HepG2 (cell line): ENCODE data around the gene ABHD17B. TPM values are rescaled to one million over a fixed set of nuclear protein-coding genes. Genes with fewer than 3 reads are reported as not detected.

Experiments used
- AGO1 ChIP-seq: fragments of 200-400 bp; formaldehyde crosslinking; IDR thresholded peaks from 2 replicates; pipeline ENCODE4 v1.6.1; 2017; ENCODE audit warnings: mild to moderate bottlenecking, low read depth, low read length, moderate library complexity; ENCODE audit not compliant: poor library complexity, severe bottlenecking
- ARID5B ChIP-seq: IDR thresholded peaks from 2 replicates; pipeline ENCODE4 v1.4.0; 2020; ENCODE audit warnings: mild to moderate bottlenecking, missing genetic modification reagents
- EED ChIP-seq: sonication (generic); formaldehyde crosslinking; IDR thresholded peaks from 2 replicates; pipeline ENCODE4 v1.5.0; 2020; ENCODE audit warnings: mild to moderate bottlenecking, missing genetic modification reagents
- ELF1 ChIP-seq: sonication (generic); formaldehyde crosslinking; IDR thresholded peaks from 2 replicates; pipeline ENCODE4 v1.4.0; 2020; ENCODE audit warnings: missing genetic modification reagents
- FOXO1 ChIP-seq: sonication (generic); formaldehyde crosslinking; IDR thresholded peaks from 2 replicates; pipeline ENCODE4 v1.4.0; 2020; ENCODE audit warnings: missing genetic modification reagents
- FUBP1 ChIP-seq: sonication (generic); formaldehyde crosslinking; IDR thresholded peaks from 2 replicates; pipeline ENCODE4 v1.5.1; 2020; ENCODE audit warnings: missing genetic modification reagents, mild to moderate bottlenecking, borderline replicate concordance
- JARID2 ChIP-seq: sonication (generic); formaldehyde crosslinking; IDR thresholded peaks from 2 replicates; pipeline ENCODE4 v1.8.1; 2023; ENCODE audit warnings: missing genetic modification reagents, inconsistent platforms; ENCODE audit not compliant: insufficient replicate concordance
- KDM5A ChIP-seq: fragments of 200-600 bp; sonication (generic); IDR thresholded peaks from 2 replicates; pipeline ENCODE4 v1.7.0; 2018; ENCODE audit warnings: antibody characterized with exemption, mild to moderate bottlenecking, low read length, borderline replicate concordance
- NFIC ChIP-seq: IDR thresholded peaks from 2 replicates; pipeline ENCODE4 v1.6.1; 2012; ENCODE audit warnings: mild to moderate bottlenecking, low read length, inconsistent platforms
- NFYC ChIP-seq: IDR thresholded peaks from 2 replicates; pipeline ENCODE4 v1.6.1; 2016; ENCODE audit warnings: missing genetic modification reagents, missing compliant biosample characterization
- RFX3 ChIP-seq: IDR thresholded peaks from 2 replicates; pipeline ENCODE4 v1.6.1; 2016; ENCODE audit warnings: missing biosample characterization, missing genetic modification reagents
- SAFB2 ChIP-seq: sonication (generic); formaldehyde crosslinking; IDR thresholded peaks from 2 replicates; pipeline ENCODE4 v1.5.1; 2020; ENCODE audit warnings: missing genetic modification reagents, low read depth, mild to moderate bottlenecking, borderline replicate concordance
- TSC22D2 ChIP-seq: sonication (generic); formaldehyde crosslinking; IDR thresholded peaks from 2 replicates; pipeline ENCODE4 v1.5.1; 2020; ENCODE audit warnings: missing genetic modification reagents, mild to moderate bottlenecking, borderline replicate concordance
- ZFYVE20 ChIP-seq: sonication (generic); formaldehyde crosslinking; IDR thresholded peaks from 2 replicates; pipeline ENCODE4 v1.8.0; 2023; ENCODE audit warnings: low read depth, mild to moderate bottlenecking, moderate library complexity, missing genetic modification reagents, borderline replicate concordance
- ZNF10 ChIP-seq: sonication (generic); formaldehyde crosslinking; IDR thresholded peaks from 2 replicates; pipeline ENCODE4 v1.4.0; 2020; ENCODE audit warnings: mild to moderate bottlenecking, low read depth, missing genetic modification reagents, borderline replicate concordance
- ZNF17 ChIP-seq: sonication (generic); formaldehyde crosslinking; IDR thresholded peaks from 2 replicates; pipeline ENCODE4 v1.5.0; 2020; ENCODE audit warnings: mild to moderate bottlenecking, missing genetic modification reagents
- ZNF24 ChIP-seq: fragments of 450-650 bp; IDR thresholded peaks from 2 replicates; pipeline ENCODE4 v1.6.1; 2017; ENCODE audit warnings: antibody characterized with exemption, mild to moderate bottlenecking
- ZNF251 ChIP-seq: sonication (generic); formaldehyde crosslinking; IDR thresholded peaks from 2 replicates; pipeline ENCODE4 v1.9.0; 2021; ENCODE audit warnings: mild to moderate bottlenecking, missing genetic modification reagents
- ZNF33B ChIP-seq: sonication (generic); formaldehyde crosslinking; IDR thresholded peaks from 2 replicates; pipeline ENCODE4 v1.5.1; 2020; ENCODE audit warnings: mild to moderate bottlenecking, missing genetic modification reagents
- ZNF367 ChIP-seq: sonication (generic); formaldehyde crosslinking; IDR thresholded peaks from 2 replicates; pipeline ENCODE4 v1.4.0; 2020; ENCODE audit warnings: missing genetic modification reagents, borderline replicate concordance
- ZNF414 ChIP-seq: sonication (generic); formaldehyde crosslinking; IDR thresholded peaks from 2 replicates; pipeline ENCODE4 v1.5.0; 2020; ENCODE audit warnings: missing genetic modification reagents
- ZNF563 ChIP-seq: sonication (generic); formaldehyde crosslinking; IDR thresholded peaks from 2 replicates; pipeline ENCODE4 v1.8.0; 2022; ENCODE audit warnings: mild to moderate bottlenecking, moderate library complexity, missing genetic modification reagents
- polyA plus RNA-seq, 8 experiments: library from polyadenylated mRNA; depleted of rRNA in 3 of 8; stranded (reverse) in 7 of 8; unstranded in 1 of 8; fragments of >200 nt; fragmentation: Illumina TruSeq in 4 of 8; extraction: Trizol in 4 of 8; gene quantifications; 2 replicates each; pipeline versions ENCODE4 v1.2.1 to v1.2.3, GENCODE V29; 2011 to 2016; ENCODE audit warnings: low read depth in 4 of 8, missing spikeins in 1 of 8, mixed read lengths in 1 of 8; ENCODE audit not compliant: insufficient read depth in 1 of 8
- total RNA-seq, 5 experiments: library from RNA; depleted of rRNA; stranded (reverse); fragments of >200 nt; fragmentation: Illumina TruSeq; extraction: Trizol; gene quantifications; 2 replicates each; pipeline ENCODE4 v1.2.3, GENCODE V29; 2016; ENCODE audit warnings: low read depth in 1 of 5

Gene ABHD17B
- total and polyA plus RNA-seq, 2 of the 13 experiments (the other 11 are each of a cell fraction or from before 2014, with no cell fraction given) = 11.3 to 22.0 TPM

GRCh38 chr9:71911061-71911907, at the start of gene ABHD17B, which contains the start of gene C9orf85 (continued):
- TF ChIP-seq ARID5B = peak; percentile 30
- TF ChIP-seq AGO1 = no peak
- TF ChIP-seq ZNF24 = 0 out of 2 replicates have a peak, but pooled peaks have one; percentile 19
- no peak for TF ChIP-seq RFX3 (CRISPR knock-in tag)
- no peak for TF ChIP-seq ZNF414
- TF ChIP-seq FUBP1 (CRISPR knock-in tag) = no peak
- peak; percentile 5; the same call in 1 of the 2 replicates for TF ChIP-seq SAFB2 (CRISPR knock-in tag)
- no peak for TF ChIP-seq ZNF10 (CRISPR knock-in tag)
- TF ChIP-seq EED (CRISPR knock-in tag) = no peak
- no peak; the same call in 1 of the 2 replicates for TF ChIP-seq ZFYVE20 (CRISPR knock-in tag)
- peak; percentile 97 for TF ChIP-seq NFYC
- TF ChIP-seq ZNF17 (CRISPR knock-in tag) = no peak
- no peak for TF ChIP-seq ZNF251 (CRISPR knock-in tag)
- peak; percentile 50 for TF ChIP-seq JARID2
- TF ChIP-seq ELF1 (CRISPR knock-in tag) = peak; percentile 84
- TF ChIP-seq ZNF367 (CRISPR knock-in tag) = no peak
- TF ChIP-seq FOXO1 (CRISPR knock-in tag) = peak; percentile 21
- peak; percentile 72 for TF ChIP-seq ZNF33B (CRISPR knock-in tag)
- TF ChIP-seq TSC22D2 = no peak; the same call in 1 of the 2 replicates
- peak; percentile 67; the same call in 1 of the 2 replicates for TF ChIP-seq ZNF563 (CRISPR knock-in tag)
- TF ChIP-seq NFIC = no peak; the same call in 1 of the 2 replicates
- TF ChIP-seq KDM5A = peak; percentile 79; the same call in 1 of the 2 replicates
